ENCODE results near the gene ADCY2.

ADCY2 gene

GRCh38 chr5:7445831-7446230 lies 49.9 kb downstream of the ADCY2 start:
- no peak for DNase-seq

GRCh38 chr5:7446913-7447312 lies 51.0 kb downstream of the ADCY2 start:
- no peak for DNase-seq

- DNase-seq, result no peak
These were observed 58.0 kb downstream of the ADCY2 start for GRCh38 chr5:7453947-7454346.

GRCh38 chr5:7456206-7456605 lies 60.3 kb downstream of the ADCY2 start:
- DNase-seq, result no peak

GRCh38 chr5:7461371-7461770 lies 65.4 kb downstream of the ADCY2 start:
- no peak for DNase-seq

GRCh38 chr5:7462758-7463157 lies 66.8 kb downstream of the ADCY2 start:
- no peak for DNase-seq

- DNase-seq, result no peak
These were observed 68.2 kb downstream of the ADCY2 start for GRCh38 chr5:7464182-7464581.

- no peak for DNase-seq
These were observed 71.2 kb downstream of the ADCY2 start for GRCh38 chr5:7467179-7467578.

- DNase-seq, result no peak
These were observed 72.8 kb downstream of the ADCY2 start for GRCh38 chr5:7468742-7469141.

GRCh38 chr5:7471710-7472109 lies 75.8 kb downstream of the ADCY2 start:
- DNase-seq, result no peak

GRCh38 chr5:7473115-7473514 lies 77.2 kb downstream of the ADCY2 start:
- DNase-seq, result no peak

GRCh38 chr5:7473668-7474215 lies 77.8 kb downstream of the ADCY2 start:
- DNase-seq, result no peak

- no peak for DNase-seq
These were observed 79.0 kb downstream of the ADCY2 start for GRCh38 chr5:7474821-7475403.

GRCh38 chr5:7478459-7478858 lies 82.5 kb downstream of the ADCY2 start:
- no peak for DNase-seq

- no peak for DNase-seq
These were observed 92.8 kb downstream of the ADCY2 start for GRCh38 chr5:7488734-7489133.

- no peak for DNase-seq
These were observed 96.4 kb downstream of the ADCY2 start for GRCh38 chr5:7492371-7492770.

GRCh38 chr5:7493081-7493480 lies 97.1 kb downstream of the ADCY2 start:
- DNase-seq, result no peak

GRCh38 chr5:7493622-7494021 lies 97.7 kb downstream of the ADCY2 start:
- no peak for DNase-seq

GRCh38 chr5:7494481-7495130 lies 98.7 kb downstream of the ADCY2 start:
- no peak for DNase-seq

- no peak for DNase-seq
These were observed 99.2 kb downstream of the ADCY2 start for GRCh38 chr5:7495131-7495517.

GRCh38 chr5:7500256-7500655 lies 104.3 kb downstream of the ADCY2 start:
- DNase-seq, result no peak

- DNase-seq, result no peak
These were observed 105.1 kb downstream of the ADCY2 start for GRCh38 chr5:7501061-7501460.

GRCh38 chr5:7503564-7503963 lies 107.6 kb downstream of the ADCY2 start:
- no peak for DNase-seq

GRCh38 chr5:7515284-7515914 lies 119.5 kb downstream of the ADCY2 start:
- DNase-seq, result no peak
